Calu3 (cell line): ENCODE data around the gene CLASP1. TPM values are rescaled to one million over a fixed set of nuclear protein-coding genes. Genes with fewer than 3 reads are reported as not detected.
"Not testable (repeated sequence)": the region's sequence is repeated elsewhere in the genome, so short reads cannot be mapped to it uniquely, and the experiment has no call there.

Experiments used
- BruUV-seq: library from RNA; stranded (reverse); fragments of 400-500 nt; replicated peaks from 2 replicates; lab custom pipeline; 2021; lab: Mats Ljungman, UMichigan
- CTCF ChIA-PET: fragments of 300-600 bp; sonication (Branson Sonifier 250); formaldehyde crosslinking; loops from one replicate; lab custom pipeline; 2022; ENCODE audit warnings: antibody characterized with exemption; lab: Charles Lee
- DNase-seq: peaks from one replicate; pipeline ENCODE4 v3.0.0; 2022
- H3K27ac Mint-ChIP-seq: one replicate; pipeline ENCODE4 v1.8.0; 2022; ENCODE audit warnings: mixed read lengths; ENCODE audit not compliant: unreplicated experiment
- H3K27me3 Mint-ChIP-seq: one replicate; pipeline ENCODE4 v1.8.0; 2022; ENCODE audit warnings: mixed read lengths; ENCODE audit not compliant: unreplicated experiment
- H3K36me3 Mint-ChIP-seq: one replicate; pipeline ENCODE4 v1.8.0; 2022; ENCODE audit warnings: mild to moderate bottlenecking, moderate library complexity, mixed read lengths; ENCODE audit not compliant: insufficient read depth, unreplicated experiment
- H3K4me1 Mint-ChIP-seq: one replicate; pipeline ENCODE4 v1.8.0; 2022; ENCODE audit warnings: mild to moderate bottlenecking, low read depth, mixed read lengths; ENCODE audit not compliant: unreplicated experiment
- H3K4me3 Mint-ChIP-seq: one replicate; pipeline ENCODE4 v1.8.0; 2022; ENCODE audit warnings: mild to moderate bottlenecking, low read depth, moderate library complexity, mixed read lengths; ENCODE audit not compliant: unreplicated experiment
- H3K9me3 Mint-ChIP-seq: one replicate; pipeline ENCODE4 v1.8.0; 2022; ENCODE audit warnings: low read depth, mixed read lengths; ENCODE audit not compliant: unreplicated experiment
- CTCF ChIP-seq: fragments of 200-600 bp; IDR thresholded peaks from one replicate; pipeline ENCODE4 v1.8.0; 2022; ENCODE audit warnings: antibody characterized with exemption; ENCODE audit not compliant: unreplicated experiment
- intact Hi-C: fragments of 100-400 bp; cut with micrococcal nuclease; formaldehyde crosslinking; loops from one replicate; pipeline ENCODE4 v1.10.0; 2022; ENCODE audit not compliant: unreplicated experiment
- total RNA-seq: library from RNA; stranded (reverse); gene quantifications from 2 replicates; pipeline ENCODE4 v1.2.3, GENCODE V29; 2022

CLASP1 gene
- total RNA-seq, 1 experiment from 2014 or later = 59.7 TPM

- Mint-ChIP-seq H3K4me1 (no peaks in the 10 kb centered on the region), H3K27ac (no peak overlapping the region), H3K27me3 (no peaks in the 10 kb centered on the region), H3K36me3 (no peaks in the 10 kb centered on the region), H3K4me3 (no peak overlapping the region), H3K9me3 (peaks cover 13% of the 10 kb centered on the region)
- intact Hi-C loops = no loop called here
- CTCF ChIA-PET = no interaction called here
- no peak for TF ChIP-seq CTCF
- no TSS peak for BruUV-seq
- DNase-seq = no peak
Observed at GRCh38 chr2:121677855-121678254, 28.6 kb upstream of the CLASP1 start.

GRCh38 chr2:121671621-121672020 is 22.4 kb upstream of the CLASP1 start:
- H3K4me3 Mint-ChIP-seq, intact Hi-C loops, DNase-seq, BruUV-seq, H3K9me3 Mint-ChIP-seq, H3K27ac Mint-ChIP-seq, CTCF ChIA-PET, H3K27me3 Mint-ChIP-seq, H3K36me3 Mint-ChIP-seq, H3K4me1 Mint-ChIP-seq: not testable (repeated sequence)

- Mint-ChIP-seq H3K36me3 (peaks cover 9% of the 10 kb centered on the region), H3K27me3 (no peaks in the 10 kb centered on the region), H3K27ac (no peak overlapping the region), H3K9me3 (peaks cover 5% of the 10 kb centered on the region), H3K4me3 (no peak overlapping the region), H3K4me1 (peaks cover 5% of the 10 kb centered on the region)
- DNase-seq = no peak
- intact Hi-C loops = no loop called here
- no TSS peak for BruUV-seq
- CTCF ChIA-PET = no interaction called here
- TF ChIP-seq CTCF = no peak
Observed at GRCh38 chr2:121670181-121670580, 20.9 kb upstream of the CLASP1 start.

DNA sequence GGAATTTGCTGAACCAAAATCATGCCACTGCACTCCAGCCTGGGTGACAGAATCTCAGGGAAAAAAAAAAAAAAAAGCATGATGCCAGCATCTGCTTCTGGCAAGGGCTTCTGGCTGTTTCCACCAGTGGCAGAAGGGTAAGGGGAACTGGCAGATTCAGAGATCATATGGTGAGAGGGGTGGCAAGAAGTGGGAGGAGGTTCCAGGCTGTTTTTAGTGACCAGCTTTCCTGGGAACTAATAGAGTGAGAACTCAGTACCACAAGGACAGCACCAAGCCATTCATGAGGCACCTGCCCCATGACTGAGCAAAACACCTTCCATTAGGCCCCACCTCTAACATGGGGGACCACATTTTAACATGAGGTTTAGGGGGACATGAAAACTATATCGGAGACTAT is 18.4 kb upstream of the CLASP1 start:
- Mint-ChIP-seq H3K4me3 (no peak overlapping the region), H3K27ac (no peak overlapping the region), H3K27me3 (no peaks in the 10 kb centered on the region), H3K4me1 (peaks cover 22% of the 10 kb centered on the region), H3K36me3 (peaks cover 9% of the 10 kb centered on the region), H3K9me3 (no peaks in the 10 kb centered on the region)
- CTCF ChIA-PET = no interaction called here
- no peak for TF ChIP-seq CTCF
- no peak for DNase-seq
- intact Hi-C loops = no loop called here
- BruUV-seq = no TSS peak

GRCh38 chr2:121666042-121666441 is 16.8 kb upstream of the CLASP1 start:
- no peak overlapping the region for H3K27ac Mint-ChIP-seq
- intact Hi-C loops = no loop called here
- BruUV-seq = no TSS peak
- no peak overlapping the region for H3K4me3 Mint-ChIP-seq
- peaks cover 22% of the 10 kb centered on the region for H3K4me1 Mint-ChIP-seq
- CTCF ChIA-PET = interaction anchor here (0.6 to 1.6 kb wide), 3 partner anchors 11 to 18 kb away, joined by 3 to 4 read pairs (median 3); no protein-coding TSS in a partner anchor
- no peaks in the 10 kb centered on the region for H3K9me3 Mint-ChIP-seq
- no peak for TF ChIP-seq CTCF
- H3K36me3 Mint-ChIP-seq = peaks cover 9% of the 10 kb centered on the region
- DNase-seq = no peak
- H3K27me3 Mint-ChIP-seq = no peaks in the 10 kb centered on the region
